Measurements from ENCODE around the gene PRDX1. TPM values are rescaled to one million over a fixed set of nuclear protein-coding genes. Genes with fewer than 3 reads are reported as not detected.

PRDX1 gene
- total and polyA plus RNA-seq, 3 donors from 2014 or later: 180 to 251 (median 185) TPM

DNA sequence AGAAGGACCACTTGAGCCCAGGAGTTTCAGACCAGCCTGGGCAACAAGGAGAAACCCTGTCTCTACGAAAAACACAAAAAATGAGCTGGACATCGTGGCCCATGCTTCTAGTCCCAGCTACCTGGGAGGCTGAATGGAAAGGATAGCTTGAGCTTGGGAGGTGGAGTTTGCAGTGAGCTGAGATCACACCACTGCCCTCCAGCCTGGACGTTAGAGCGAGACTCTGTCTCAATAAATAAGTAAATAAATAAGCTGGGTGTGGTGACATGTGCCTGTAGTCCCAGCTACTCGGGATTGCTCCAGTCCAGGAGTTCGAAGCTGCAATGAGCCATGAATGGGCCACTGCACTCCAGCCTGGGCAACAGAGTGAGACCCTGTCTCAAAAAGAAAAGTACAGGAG is 32.5 kb upstream of the PRDX1 start:
- TF ChIP-seq POLR2A (IDR thresholded peaks at IDR 0.05): no peak
- Histone ChIP-seq H3K9me3 (no peaks in the 10 kb centered on the region), H3K4me3 (no peak overlapping the region), H3K36me3 (ENCODE audit: low read depth, missing control alignments) (no peaks in the 10 kb centered on the region), H3K4me1 (peaks cover 6% of the 10 kb centered on the region), H3K27me3 (no peaks in the 10 kb centered on the region), H3K27ac (no peak overlapping the region)
- intact Hi-C loops (cut with DNase I; ENCODE audit: low total_unique reads): no loop called here
- 88 to 93% methylated on average over 6 of the region's 6 CpGs for WGBS, 2 donors
- DNase-seq: no peak

DNA sequence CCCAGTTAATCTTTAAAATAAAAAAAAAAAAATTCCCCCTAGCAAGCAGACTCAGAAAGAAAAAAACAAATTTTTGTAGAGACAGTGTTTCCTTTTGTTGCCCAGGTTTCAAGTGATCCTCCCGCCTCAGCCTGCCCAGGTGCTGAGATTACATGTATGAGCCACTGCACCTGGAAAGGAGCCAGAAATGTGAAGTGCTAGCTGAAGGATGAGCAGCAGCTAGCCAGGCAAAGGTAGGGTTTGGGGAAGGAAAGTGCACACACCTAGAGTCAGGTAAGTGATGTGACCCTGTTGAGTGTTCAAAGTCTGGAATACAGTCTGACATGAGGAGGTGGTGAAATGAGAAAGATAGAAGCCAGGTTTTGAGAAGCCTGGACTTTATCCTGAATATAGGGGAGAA is 30.6 kb upstream of the PRDX1 start:
- intact Hi-C loops (cut with DNase I; ENCODE audit: low total_unique reads): no loop called here
- no peak for DNase-seq
- Histone ChIP-seq H3K27ac (no peak overlapping the region), H3K9me3 (no peaks in the 10 kb centered on the region), H3K4me1 (peaks cover 6% of the 10 kb centered on the region), H3K36me3 (ENCODE audit: low read depth, missing control alignments) (no peaks in the 10 kb centered on the region), H3K27me3 (no peaks in the 10 kb centered on the region), H3K4me3 (no peak overlapping the region)
- WGBS, 2 donors: 63 to 83% methylated on average over 1 of the region's 1 CpG
- TF ChIP-seq, protein P1, sequence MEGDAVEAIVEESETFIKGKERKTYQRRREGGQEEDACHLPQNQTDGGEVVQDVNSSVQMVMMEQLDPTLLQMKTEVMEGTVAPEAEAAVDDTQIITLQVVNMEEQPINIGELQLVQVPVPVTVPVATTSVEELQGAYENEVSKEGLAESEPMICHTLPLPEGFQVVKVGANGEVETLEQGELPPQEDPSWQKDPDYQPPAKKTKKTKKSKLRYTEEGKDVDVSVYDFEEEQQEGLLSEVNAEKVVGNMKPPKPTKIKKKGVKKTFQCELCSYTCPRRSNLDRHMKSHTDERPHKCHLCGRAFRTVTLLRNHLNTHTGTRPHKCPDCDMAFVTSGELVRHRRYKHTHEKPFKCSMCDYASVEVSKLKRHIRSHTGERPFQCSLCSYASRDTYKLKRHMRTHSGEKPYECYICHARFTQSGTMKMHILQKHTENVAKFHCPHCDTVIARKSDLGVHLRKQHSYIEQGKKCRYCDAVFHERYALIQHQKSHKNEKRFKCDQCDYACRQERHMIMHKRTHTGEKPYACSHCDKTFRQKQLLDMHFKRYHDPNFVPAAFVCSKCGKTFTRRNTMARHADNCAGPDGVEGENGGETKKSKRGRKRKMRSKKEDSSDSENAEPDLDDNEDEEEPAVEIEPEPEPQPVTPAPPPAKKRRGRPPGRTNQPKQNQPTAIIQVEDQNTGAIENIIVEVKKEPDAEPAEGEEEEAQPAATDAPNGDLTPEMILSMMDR (IDR thresholded peaks at IDR 0.05): no peak
- no peak for TF ChIP-seq POLR2A (IDR thresholded peaks at IDR 0.05)

DNA sequence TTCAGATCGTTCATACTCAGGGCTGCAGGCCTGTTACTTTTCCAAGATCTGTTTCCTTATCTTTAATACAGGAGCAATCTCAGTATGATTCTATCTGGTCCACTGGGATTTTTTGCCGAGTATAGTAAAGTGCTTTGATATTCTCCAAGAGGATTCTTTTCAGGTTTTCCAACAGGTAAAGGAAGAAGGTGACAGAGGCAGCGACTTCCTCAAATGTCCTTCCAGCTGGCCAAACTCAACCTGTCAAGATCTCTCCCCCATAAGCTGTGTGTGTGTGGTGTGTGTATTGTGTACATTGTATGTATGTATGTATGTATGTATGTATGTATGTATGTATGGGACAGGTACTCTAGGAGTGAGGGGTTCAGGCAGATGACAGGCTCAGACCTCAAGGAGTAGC is 30.0 kb upstream of the PRDX1 start:
- intact Hi-C loops (cut with DNase I; ENCODE audit: low total_unique reads): no loop called here
- H3K4me1 ChIP-seq: peaks cover 6% of the 10 kb centered on the region
- no peak overlapping the region for H3K27ac ChIP-seq
- 20 to 24% methylated on average over 3 of the region's 3 CpGs for WGBS, 2 donors
- DNase-seq: no peak
- no peaks in the 10 kb centered on the region for H3K9me3 ChIP-seq
- H3K4me3 ChIP-seq: peak overlapping the region; percentile 48 to 86
- TF ChIP-seq, protein P1 (IDR thresholded peaks at IDR 0.05): no peak
- no peak for TF ChIP-seq POLR2A (IDR thresholded peaks at IDR 0.05)
- H3K36me3 ChIP-seq (ENCODE audit: low read depth, missing control alignments): no peaks in the 10 kb centered on the region
- no peaks in the 10 kb centered on the region for H3K27me3 ChIP-seq

DNA sequence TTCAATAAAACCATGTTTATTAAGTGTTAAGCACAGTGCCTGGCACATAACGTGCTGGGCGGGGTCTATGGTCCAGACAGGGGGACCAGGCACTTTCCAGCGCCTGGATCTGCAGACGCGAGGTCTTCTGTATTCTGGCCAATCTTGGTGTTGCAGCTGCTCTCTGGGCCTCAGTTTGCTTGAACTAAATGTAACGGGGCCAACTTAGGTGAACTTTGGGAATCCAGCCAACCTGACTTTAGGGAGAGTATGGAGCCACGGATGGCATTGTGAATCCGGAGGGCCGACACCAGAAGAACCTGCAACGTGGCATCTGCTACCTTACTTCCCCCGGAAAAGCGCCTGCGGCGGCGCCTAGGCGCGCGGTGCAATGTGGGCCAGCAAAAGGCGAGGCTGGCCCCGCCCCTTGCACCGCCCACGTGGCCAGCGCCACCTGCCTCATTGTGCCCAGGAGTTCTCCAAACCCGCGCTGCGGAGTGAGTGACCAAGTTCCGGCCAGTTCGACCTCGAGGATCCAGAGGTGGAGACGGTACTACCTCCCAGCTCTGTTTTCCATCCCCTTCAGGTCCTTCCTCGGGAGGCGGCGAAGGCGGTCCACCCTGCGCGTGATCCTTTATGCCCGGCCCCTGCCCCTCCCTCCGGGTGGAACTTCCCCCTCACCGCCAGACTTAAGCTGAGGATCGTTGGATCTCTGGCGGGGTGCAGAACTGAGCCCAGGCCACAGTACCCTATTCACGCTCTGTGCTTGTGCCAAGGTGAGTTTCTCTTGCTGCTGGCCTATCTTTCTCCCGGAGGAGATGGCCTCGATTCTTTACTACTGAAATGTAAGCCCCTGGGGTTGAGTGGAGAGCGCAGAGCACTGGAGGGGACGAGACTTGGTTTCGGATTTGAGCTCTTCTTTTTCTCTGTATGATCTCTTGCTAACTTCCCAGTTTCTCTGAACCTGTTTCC is 29.0 kb upstream of the PRDX1 start, which contains the start of gene AKR1A1:
Gene AKR1A1, plus strand, starts transcription at position 426 of the 951 bp plus-strand sequence. CDS start 10,969 bp downstream, outside the sequence.
- Histone ChIP-seq H3K27me3 (no peaks in the 10 kb centered on the region), H3K4me1 (peaks cover 6% of the 10 kb centered on the region), H3K4me3 (peak within 1 kb of the TSS; percentile 48 to 86), H3K27ac (peak within 1 kb of the TSS; percentile 77 to 89), H3K9me3 (no peaks in the 10 kb centered on the region), H3K36me3 (ENCODE audit: low read depth, missing control alignments) (no peaks in the 10 kb centered on the region)
- WGBS, 2 donors: 1 to 4% methylated on average over 27 to 35 of the region's 47 CpGs
- TF ChIP-seq POLR2A (IDR thresholded peaks at IDR 0.05): no peak
- TF ChIP-seq, protein P1 (IDR thresholded peaks at IDR 0.05): peak in 1 of 3 experiments; percentile 33
- intact Hi-C loops (cut with DNase I; ENCODE audit: low total_unique reads): no loop called here
- DNase-seq: peak; percentile 90

DNA sequence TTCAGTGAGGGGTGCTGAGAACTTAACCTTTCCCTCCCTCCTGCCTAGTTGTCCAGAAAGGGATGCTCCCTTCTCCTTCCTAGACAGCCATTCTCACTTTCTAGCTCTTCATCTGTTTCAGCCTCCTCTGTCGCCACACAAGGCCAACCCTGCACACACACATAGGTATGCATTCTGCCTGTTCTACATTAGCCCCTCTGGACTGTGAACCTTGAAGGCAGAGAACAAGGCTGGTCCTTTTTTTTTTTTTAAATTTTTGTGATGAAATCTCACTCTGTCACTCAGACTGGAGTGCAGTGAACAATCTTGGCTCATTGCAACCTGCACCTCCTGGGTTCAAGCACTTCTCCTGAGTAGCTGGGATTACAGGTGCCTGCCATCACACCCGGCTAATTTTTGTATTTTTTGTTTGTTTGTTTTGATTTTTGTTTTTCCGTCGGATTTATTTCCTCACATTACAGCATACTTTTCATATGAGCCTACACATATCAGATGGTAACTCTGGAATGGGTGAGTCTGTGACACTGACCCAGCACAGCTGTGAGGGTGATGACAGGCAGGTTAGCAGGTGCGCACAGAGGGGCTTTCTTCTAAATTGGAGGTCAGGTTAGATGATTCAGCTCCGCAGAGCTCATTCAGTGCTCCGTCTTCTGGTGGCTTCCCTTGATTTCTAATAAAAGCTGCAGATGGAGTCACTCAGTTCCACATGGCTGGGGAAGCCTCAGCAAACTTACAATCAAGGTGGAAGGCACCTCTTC is 24.0 kb upstream of the PRDX1 start:
- no peaks in the 10 kb centered on the region for H3K27me3 ChIP-seq
- intact Hi-C loops (cut with DNase I; ENCODE audit: low total_unique reads): no loop called here
- DNase-seq: no peak
- H3K9me3 ChIP-seq: no peaks in the 10 kb centered on the region
- H3K36me3 ChIP-seq (ENCODE audit: low read depth, missing control alignments): no peaks in the 10 kb centered on the region
- TF ChIP-seq, protein P1 (IDR thresholded peaks at IDR 0.05): no peak
- TF ChIP-seq POLR2A (IDR thresholded peaks at IDR 0.05): no peak
- WGBS, 2 donors: 86 to 88% methylated on average over 7 of the region's 7 CpGs
- H3K27ac ChIP-seq: no peak overlapping the region
- no peaks in the 10 kb centered on the region for H3K4me1 ChIP-seq
- H3K4me3 ChIP-seq: no peak overlapping the region

Data from testis (tissue), 3 donors.